HCT116 (cell line): Measurements from ENCODE around the gene ATRN.

Source experiments
- CTCF ChIP-seq, 3 experiments: fragments of 200-600 bp in 1 of 3; sonication (generic) in 1 of 3; IDR thresholded peaks in 2 of 3; conservative IDR thresholded peaks in 1 of 3; 2 replicates each; pipeline ENCODE4 v1.5.1; 2012 to 2017; ENCODE audit warnings: low read depth in 2 of 3, low read length in 2 of 3, antibody characterized with exemption in 1 of 3, borderline replicate concordance in 1 of 3, control low read depth in 1 of 3, mild to moderate bottlenecking in 1 of 3, mixed read lengths in 1 of 3, mixed run types in 1 of 3, moderate library complexity in 1 of 3; ENCODE audit not compliant: insufficient read depth in 1 of 3
- EZH2phosphoT487 ChIP-seq: fragments of 200-600 bp; IDR thresholded peaks from 2 replicates; pipeline ENCODE4 v1.6.1; 2018; ENCODE audit warnings: antibody characterized with exemption, borderline replicate concordance
- JUND ChIP-seq: IDR thresholded peaks from 2 replicates; pipeline ENCODE4 v1.6.1; 2012
- MAX ChIP-seq: IDR thresholded peaks from 2 replicates; pipeline ENCODE4 v1.6.1; 2012
- POLR2A ChIP-seq: IDR thresholded peaks from 2 replicates; pipeline ENCODE4 v1.7.0; 2011; ENCODE audit warnings: borderline replicate concordance; ENCODE audit not compliant: insufficient read depth, insufficient read length; ENCODE audit errors: extremely low read depth
- POLR2AphosphoS5 ChIP-seq: IDR thresholded peaks from 2 replicates; pipeline ENCODE4 v1.6.1; 2011; ENCODE audit warnings: mild to moderate bottlenecking, low read depth, low read length, moderate library complexity
- REST ChIP-seq: IDR thresholded peaks from 2 replicates; pipeline ENCODE4 v1.6.1; 2012; ENCODE audit warnings: low read depth
- SP1 ChIP-seq: IDR thresholded peaks from 2 replicates; pipeline ENCODE4 v1.6.1; 2012; ENCODE audit warnings: low read depth
- ZFX ChIP-seq: fragments of 450-650 bp; IDR thresholded peaks from 2 replicates; pipeline ENCODE4 v1.6.1; 2017

- no peak for TF ChIP-seq CTCF (IDR thresholded peaks at IDR 0.05 in 2 of 3, conservative IDR thresholded peaks at IDR 0.05 in 1 of 3; ENCODE audit: borderline replicate concordance in 1 of 3, insufficient read depth in 1 of 3, low read depth in 2 of 3, low read length in 2 of 3)
- TF ChIP-seq POLR2AphosphoS5 = no peak
- no peak for TF ChIP-seq REST
- TF ChIP-seq POLR2A = no peak
- TF ChIP-seq JUND = no peak
- TF ChIP-seq SP1 = no peak
- TF ChIP-seq ZFX = no peak
- TF ChIP-seq EZH2phosphoT487 = no peak
- TF ChIP-seq MAX = no peak
These were observed 188.1 kb downstream of the ATRN start for GRCh38 chr20:3658716-3659491.
